ENCODE results near the gene DOCK3.
"Not testable (repeated sequence)": the region's sequence is repeated elsewhere in the genome, so short reads cannot be mapped to it uniquely, and the experiment has no call there.

The DOCK3 gene

DNA sequence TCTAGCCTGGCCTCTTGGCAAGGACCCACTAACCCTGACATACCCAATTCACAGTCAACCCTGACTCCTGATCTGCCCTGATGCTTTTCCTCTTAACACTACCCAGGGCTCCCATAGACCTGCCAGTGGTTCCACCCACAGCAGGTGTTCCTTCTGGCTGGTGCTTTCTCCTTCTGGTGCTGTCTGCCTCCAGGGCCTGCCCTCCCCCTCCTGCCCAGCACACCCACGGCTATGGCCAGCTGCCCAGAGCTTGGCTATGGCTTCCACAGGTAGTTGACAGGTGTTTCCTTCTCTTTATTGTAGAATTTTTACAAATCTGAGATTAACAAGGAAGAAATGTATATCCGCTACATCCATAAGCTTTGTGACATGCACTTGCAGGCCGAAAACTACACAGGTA, 663.9 kb downstream of the DOCK3 start:
- DNase-seq, result no peak

DNA sequence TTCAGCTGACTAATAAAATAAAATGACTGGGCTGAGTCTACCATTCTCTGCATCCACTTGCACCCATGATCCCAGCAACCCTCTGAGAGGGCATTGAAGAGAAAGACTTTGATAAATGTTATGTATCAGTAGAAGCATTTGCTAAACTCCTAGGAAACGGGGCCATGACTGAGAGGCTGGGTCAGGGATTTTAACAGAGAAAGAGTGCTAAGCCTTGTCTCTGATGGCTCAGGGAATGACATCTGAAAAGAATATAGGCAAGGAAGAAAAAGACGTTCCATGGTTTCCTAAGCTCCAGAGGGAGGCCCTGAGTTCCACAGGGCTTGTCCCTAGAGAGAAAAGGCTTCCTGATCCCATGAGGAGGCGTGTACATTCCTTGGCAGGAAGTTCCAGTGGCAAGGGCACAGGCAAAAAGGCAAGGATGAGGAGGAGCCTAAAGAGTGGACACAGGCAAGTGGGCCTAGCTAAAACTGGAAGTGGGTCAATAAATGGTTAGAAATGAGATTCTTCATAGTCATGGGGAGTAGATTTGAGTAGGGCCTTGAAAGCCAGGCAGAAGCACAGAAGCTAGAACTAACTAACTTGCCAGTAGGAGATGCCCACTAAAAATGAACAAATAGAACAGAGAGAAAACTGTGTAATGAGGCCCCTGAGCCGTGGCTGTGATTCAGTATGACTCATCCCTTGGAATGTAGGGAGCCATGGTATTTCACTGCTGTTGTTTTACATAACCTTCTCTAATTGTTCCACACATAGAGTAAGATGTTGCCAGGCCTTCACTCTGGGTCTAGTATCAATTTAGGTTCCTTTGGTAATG, 665.5 kb downstream of the DOCK3 start:
- peak; percentile 9 for DNase-seq

DNA sequence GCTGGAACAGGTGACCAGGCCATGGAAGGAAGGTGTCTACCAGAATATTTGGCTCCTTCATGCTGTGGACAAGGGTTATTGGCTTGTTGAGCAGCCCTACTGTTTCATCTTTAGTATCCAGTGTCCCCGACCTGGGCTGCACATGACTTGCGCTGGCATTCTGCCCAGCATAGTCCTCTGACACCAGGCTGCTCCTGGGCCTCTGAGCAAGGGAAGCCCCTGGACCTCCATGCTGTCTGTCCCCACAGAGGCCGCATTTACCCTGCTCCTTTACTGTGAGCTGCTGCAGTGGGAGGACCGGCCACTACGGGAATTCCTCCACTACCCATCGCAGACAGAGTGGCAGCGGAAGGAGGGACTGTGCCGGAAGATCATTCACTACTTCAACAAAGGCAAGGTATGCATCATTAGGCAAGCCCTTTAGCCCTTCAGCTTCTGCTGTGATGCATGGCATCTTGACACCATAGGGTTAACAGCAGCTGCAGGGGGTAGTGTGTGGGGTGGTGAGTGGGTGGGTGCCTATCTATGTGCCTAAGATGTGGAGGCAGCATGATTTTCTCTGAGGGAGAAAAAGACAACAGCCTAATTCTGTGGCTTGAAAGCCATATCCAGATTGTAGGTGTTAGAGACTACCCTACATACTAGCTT, 666.4 kb downstream of the DOCK3 start:
- no peak for DNase-seq

DNA sequence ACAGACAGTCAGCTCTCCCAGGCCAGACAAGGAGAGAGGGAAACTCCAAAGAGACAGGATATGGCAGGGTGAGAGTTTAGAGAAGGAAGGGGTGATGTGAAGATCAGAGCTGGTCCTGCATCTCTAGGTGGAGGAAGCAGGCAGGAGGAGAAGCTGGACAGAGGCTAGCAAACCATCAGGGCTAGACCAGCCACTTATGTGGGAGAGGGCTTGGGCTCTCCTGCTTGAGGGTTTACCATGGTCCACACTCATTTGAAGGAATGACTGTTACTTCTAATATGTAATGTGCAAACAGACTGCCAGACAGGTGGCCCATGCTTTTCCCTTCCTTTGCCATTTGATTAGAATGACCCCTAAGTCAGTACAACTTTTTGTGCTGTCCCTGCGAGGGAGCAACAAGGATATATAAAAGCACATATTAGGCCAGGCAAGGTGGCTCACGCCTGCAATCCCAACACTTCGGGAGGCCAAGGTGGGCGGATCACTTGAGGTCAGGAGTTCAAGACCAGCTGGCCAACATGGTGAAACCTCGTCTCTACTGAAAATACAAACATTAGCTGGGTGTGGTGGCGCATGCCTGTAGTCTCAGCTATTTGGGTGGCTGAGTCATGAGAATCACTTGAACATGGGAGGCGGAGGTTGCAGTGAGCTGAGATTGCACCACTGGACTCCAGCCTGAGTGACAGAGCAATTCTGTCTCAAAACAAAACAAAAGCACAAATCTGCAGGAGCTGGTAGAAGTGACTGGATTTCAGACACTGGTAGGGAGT, 669.4 kb downstream of the DOCK3 start:
- DNase-seq, result peak; percentile 45

DNA sequence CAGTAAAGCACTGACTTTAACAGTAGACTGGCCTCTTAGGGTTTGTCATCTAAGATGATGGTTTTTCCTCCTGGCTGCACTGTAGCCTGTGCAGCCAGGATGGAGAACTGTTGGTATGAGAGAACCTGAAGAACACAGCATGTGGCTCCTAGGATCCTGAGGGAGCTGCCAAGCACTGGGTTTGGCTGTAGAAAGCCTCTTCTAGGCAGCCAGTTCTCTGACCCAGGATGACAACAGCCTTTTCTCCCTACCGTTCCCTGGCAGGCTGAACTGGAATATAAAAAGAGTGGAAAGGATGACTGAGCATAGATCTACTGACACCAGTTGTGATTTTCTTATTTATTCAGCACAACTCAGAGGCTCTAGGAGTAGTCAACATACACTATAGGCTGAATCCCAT, 676.0 kb downstream of the DOCK3 start:
- DNase-seq, result no peak

DNA sequence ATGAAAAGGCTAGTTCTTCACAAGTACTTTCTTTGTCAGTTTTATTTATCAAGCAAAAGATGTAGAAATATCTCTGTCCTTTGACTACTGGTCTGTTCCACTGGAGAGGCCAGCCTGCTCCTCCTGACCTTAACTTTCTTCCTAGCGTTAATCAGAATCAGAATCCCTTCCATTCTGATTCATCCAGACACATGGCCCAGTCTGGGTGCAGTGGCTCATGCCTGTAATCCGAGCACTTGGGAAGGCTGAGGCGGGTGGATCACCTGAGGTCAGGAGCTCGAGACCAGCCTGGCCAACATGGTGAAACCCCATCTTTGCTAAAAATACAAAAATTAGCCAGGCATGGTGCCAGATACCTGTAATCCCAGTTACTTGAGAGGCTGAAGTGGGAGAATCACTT, 678.4 kb downstream of the DOCK3 start:
- DNase-seq, result no peak

DNA sequence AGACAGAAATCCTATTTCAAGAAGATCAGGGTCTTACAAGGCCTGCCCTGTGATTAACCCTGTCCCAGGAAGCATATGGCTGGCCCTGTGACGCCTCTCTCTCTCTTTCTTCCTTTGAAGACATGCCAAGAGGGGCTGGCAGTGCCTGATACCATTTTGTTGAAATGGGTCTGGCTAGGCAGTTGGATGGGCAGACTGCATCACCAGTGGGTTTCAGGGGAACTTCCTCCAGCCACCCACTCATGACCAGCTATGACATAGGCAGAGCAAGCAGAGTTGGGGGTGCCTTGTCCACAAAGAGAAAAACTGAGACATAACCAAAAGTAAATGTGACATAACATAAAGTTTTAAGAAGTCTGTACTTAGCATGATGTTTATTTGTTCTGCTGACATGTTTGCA, 679.0 kb downstream of the DOCK3 start:
- DNase-seq, result peak; percentile 30

DNA sequence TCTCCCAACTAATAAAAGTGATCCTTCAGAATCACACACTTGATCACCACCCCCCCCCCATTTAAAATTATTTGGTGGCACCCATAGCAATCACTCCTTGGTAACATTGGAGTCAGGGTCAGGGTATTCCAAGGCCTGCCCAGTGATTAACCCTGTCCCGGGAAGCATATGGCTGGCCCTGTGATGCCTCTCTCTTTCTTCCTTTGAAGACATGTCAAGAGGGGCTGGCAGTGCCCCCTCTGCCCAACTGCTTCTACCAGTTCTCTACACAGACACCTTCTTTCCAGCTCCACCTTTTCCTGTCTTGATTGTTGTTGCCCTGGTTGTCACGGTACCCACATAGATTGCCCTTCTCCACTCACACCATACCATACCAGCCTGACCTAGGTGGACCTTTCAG, 679.4 kb downstream of the DOCK3 start:
- DNase-seq, result no peak

DNA sequence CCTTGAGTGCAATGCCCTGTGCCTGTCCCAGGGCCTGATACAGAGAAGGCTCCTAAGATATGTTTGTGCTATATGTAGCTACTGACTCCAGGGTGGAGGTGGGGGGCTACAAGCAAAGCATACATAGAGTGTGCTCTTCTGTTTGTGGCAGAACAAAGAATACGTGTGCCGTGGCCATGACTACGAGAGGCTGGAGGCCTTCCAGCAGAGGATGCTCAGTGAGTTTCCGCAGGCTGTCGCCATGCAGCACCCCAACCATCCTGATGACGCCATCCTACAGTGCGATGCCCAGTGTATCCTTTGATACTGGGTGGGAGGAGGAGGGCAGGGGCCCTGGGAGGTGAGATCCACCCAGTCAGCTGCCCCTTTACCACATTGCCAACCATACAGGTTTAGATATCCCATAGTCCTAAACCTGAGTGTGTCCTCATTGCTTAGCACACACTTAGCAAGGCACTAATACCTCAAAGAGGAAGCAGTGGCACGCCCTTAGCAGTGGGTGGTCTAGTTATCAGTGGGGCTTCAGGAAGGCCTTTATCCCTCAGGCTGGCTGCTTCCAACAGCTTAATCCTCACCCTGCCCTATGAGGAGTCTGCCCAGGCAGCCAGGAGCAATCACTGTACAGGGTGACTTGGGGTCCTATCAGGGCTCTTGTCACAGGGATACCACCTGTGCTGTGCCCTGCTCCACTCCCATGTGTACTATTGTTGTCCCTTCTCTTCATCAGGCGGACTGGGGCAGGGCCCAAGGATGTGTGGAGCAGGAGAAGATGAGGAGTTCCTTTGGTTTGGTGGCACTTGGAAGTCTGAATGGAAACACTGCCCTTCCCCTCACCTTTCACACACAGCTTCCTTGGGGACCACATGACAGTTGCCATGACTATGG, 680.2 kb downstream of the DOCK3 start:
- no peak for DNase-seq

DNA sequence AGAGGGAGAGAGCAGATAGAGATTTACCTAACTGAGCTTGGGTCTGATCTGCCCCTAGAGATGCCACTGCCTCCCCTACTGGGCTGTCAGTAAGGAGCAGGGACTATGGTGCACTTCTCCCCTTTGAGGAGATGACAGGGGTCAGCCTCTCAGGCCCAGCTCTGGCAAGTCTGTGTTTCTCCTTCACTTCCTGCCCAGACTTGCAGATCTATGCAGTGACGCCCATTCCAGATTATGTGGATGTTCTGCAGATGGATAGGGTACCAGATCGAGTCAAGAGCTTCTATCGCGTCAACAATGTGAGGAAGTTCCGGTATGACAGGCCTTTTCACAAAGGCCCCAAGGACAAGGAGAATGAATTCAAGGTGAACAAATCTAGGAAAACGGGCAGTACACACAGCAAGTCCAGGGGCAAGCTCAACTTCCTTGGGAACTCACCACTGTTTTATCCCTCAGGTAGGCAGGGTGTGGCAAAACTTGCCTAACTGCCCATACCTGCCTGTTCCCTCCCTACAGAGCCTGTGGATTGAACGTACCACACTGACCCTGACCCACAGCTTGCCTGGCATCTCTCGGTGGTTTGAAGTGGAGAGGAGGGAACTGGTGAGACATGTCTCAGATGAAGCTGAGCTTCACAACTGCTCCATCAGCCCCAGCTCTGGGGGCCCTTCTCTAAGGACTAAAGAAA, 681.3 kb downstream of the DOCK3 start:
- no peak for DNase-seq

DNA sequence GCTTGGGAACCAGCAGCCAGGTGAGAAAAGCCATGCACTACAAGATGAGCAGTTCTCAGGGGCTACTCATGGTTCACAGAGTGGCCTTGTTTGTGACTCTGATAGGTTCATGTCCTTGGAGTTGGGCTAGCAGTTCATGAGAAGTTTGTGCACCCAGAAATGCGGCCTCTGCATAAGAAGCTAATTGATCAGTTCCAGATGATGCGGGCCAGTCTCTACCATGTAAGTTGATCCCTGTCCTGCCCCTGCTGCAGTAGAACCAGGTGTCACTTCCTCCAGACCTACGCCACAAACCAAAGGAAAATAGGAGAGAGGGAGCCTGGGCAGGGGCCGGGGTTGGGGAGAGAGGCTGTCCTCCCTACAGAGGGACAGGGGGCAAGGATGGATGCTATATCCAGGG, 683.1 kb downstream of the DOCK3 start:
- no peak for DNase-seq

DNA sequence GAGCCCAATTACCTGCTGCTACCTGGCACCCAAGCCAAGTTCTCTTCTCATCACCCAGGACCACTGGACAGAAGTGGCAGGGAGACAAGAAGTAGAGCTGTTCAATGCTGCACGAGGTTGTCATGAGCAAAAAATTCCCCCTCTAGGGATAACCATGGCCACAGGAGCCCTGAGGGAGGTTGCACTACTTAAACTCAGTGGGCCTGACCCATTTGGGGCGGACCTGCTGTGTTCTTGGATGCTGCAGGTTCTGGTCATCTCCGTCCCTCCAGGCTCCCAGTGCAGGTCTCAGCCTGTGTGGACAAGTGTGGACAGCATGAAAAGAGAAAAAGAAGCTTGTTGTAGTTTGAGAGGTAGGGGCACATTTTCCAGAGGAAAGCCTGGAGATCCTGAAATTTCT, 684.3 kb downstream of the DOCK3 start:
- no peak for DNase-seq

DNA sequence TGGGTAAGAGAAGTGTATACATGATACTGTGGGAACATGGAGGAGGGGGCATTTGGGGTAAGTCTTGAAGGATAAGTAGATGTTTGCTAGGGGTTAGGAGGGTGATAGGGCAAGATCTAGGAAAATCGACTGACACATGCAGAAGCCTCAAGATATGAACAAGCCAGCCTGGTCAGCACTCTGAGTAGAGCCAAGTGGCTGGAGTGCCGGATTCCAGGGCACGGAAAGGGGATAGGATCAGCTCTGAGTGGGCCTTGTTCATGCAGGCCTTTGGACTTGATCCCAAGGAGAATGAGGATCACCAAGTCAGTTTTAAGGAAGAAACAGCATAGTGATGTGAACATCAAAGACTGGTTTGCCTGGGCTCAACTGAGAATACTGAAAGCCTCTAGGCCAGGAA, 686.1 kb downstream of the DOCK3 start:
- DNase-seq, result no peak

DNA sequence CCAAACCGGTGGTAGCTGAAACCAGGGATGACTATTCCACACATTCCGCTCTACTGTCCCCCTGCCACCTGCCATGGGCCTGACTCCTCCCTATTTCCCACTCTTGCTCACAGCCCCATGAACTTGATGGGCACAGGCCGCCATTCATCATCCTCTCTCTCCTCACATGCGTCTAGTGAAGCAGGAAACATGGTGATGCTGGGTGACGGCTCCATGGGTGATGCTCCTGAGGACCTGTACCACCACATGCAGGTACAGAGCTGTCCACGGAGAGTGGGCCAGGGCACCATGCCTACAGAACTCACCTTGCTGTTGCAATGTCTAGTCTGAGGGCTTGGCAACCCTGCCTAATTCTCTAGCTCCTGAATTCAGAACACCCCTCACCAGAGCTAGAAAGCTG, 687.0 kb downstream of the DOCK3 start:
- DNase-seq, result no peak

DNA sequence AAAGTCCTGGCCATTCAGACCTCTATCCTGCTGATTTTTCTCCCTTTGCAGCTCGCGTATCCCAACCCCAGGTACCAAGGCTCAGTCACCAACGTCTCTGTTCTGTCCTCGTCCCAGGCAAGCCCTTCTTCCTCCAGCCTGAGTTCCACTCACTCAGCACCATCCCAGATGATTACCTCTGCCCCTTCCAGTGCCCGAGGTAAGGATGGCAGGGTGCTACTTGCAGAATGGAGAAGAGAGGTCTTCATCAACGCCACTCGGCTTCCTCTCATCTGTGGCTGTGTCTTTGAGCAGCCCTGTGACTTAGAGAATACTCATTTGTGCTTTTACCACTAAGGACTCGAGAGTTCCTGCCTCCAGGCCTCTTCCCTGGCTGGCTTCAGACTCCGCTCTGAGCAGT, 687.7 kb downstream of the DOCK3 start:
- no peak for DNase-seq

DNA sequence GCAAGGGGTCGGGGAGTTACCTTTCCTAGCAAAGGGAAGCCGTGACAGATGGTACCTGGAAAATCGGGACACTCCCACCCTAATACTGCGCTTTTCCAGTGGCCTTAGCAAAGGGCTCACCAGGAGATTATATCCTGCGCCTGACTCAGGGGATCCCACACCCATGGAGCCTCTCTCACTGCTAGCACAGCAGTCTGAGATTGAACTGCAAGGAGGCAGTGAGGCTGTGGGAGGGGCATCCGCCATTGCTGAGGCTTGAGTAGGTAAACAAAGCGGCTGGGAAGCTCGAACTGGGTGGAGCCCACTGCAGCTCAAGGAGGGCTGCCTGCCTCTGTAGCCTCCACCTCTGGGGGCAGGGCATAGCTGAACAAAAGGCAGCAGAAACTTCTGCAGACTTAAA, 693.5 kb downstream of the DOCK3 start:
- DNase-seq, result not testable (repeated sequence)

DNA sequence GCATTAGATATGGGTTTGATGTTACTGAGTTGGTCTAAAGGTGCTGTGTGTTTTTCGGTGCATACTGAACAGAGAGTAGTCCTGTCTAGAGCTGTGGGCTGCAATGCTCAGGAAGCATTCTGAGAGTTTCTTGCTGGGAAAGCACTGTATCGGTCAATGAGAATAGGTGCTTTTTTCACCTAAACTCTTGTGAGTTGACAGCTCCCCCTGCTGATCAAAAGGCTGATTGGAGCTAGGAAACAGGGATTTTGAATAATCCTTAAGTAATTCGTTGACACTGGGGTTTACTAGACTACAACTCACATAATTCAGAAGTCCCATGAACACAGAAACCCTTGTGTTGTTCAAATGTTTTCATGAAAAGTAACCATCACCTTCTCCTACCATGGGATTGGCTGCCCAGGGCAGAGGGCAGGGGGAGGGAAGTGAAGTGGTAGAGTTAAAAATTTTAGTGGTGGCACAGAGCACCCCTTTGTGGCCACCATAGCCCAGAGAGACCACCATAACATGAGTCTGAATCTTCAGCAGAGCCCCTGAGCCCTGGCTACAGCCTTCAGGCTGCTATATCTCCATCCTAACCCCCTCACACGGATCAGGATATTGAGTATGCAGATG, 697.3 kb downstream of the DOCK3 start:
- peak; percentile 45 for DNase-seq

DNA sequence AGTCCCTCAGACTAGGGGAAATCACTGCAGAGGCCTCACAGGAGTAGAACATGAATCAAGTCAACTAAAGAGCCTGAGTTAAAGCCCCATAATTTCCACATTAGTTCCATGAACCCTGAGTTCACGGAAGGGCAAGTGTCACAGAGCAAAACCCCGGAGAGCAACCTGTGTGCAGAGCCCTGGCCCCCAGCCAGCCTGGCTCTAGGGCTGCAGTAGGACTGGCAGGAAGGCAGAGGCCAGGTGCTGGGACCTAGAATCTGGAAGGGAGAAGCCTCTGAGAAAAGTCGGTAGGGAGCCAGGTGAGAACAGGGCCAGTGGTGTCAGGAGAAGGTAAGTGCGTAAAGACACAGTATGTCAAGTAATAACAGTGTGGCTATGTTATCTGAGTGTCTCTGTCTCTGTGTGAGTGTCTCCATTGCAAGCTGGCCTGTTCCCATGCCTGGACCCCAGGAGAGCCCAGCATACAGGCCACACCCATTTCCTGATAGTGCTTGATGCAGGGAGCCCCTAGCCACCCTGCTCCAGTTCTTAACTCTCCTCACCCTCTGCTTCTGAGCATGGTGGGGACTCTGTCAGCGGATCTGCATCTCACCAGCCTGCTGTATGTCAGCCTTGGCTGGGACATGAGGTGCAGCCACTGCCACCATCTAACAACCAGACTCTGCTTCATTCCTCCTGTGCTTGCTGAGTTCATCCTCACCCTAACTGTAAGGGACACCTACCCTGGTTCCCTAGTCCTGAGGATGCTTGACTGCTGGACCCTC, 699.1 kb downstream of the DOCK3 start:
- DNase-seq, result no peak

DNA sequence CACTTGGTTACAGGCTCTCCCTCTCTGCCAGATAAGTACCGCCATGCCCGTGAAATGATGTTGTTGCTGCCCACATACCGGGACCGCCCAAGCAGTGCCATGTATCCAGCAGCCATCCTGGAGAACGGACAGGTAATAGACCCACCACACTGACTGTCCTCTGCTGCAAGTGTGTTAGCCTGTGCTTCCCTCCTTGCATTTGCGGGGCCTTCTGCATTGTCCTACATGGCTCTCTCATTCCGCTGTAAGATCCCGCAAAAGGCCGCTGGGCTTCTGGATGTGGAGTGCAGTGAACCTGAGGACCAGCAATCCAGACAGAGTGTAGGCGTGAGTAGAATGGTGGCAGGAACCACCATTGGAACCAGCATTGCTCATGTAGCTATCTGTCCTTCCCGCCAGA, 699.7 kb downstream of the DOCK3 start:
- DNase-seq, result no peak

DNA sequence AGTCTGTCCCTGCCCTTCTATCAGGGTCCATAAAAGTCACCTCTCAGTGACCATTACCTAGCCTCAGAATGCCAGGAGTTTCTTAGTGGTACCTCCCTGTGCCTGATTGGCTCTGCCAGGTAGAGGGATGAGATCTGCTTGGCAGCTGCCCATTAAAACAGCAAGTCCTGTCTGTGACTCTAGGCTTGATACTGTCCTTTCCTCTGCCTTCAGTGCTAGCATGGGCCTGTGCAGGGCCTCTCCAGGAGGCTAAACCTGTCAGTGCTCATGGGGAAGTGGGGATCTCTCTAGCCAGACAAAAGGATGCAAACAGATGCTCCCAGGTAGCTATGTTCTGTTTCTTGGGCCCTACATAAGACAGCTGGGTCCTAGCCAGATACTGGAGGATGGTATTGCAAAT, 700.4 kb downstream of the DOCK3 start:
- no peak for DNase-seq

DNA sequence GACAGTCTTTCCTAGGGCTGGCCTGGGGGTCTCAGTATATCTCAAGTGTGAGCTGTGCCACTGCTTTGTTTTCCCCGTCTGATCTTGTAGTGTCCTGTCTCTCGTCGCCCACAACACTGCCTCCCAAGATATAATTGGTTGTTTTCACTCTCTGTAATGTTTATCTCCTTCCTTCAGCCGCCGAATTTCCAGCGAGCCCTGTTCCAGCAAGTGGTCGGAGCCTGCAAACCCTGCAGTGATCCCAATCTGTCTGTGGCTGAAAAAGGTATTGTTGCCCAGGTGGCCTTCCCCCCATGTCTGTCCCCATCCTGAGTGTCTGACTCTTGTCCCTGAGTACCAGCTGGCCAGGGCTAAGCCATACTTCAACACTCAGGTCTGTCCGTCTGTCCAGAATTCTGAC, 700.8 kb downstream of the DOCK3 start:
- DNase-seq, result no peak

All from inflammatory macrophage treated with lipopolysaccharide for 4 hours (primary cell).